Lower lobe of right lung (tissue), 2 donors: ENCODE data around the gene ZMIZ2. TPM values are rescaled to one million over a fixed set of nuclear protein-coding genes. Genes with fewer than 3 reads are reported as not detected.
"Not testable (repeated sequence)": the region's sequence is repeated elsewhere in the genome, so short reads cannot be mapped to it uniquely, and the experiment has no call there.

Experiments
- ATAC-seq, 2 donors: fragments of 200-7000 bp; cut with Tn5 transposase; one replicate each; pipeline ENCODE4 v1.9.1; 2020 to 2022; ENCODE audit warnings: mild to moderate bottlenecking in 2 of 2, moderate library complexity in 2 of 2
- DNase-seq: peaks from one replicate; pipeline ENCODE4 v3.0.0-alpha.2; 2020
- H3K27ac ChIP-seq: fragments of 200-600 bp; one replicate; pipeline ENCODE4 v1.8.0; 2022
- H3K27me3 ChIP-seq: fragments of 200-600 bp; one replicate; pipeline ENCODE4 v1.8.0; 2022; ENCODE audit warnings: low read depth
- H3K36me3 ChIP-seq: fragments of 200-600 bp; one replicate; pipeline ENCODE4 v1.8.0; 2022; ENCODE audit warnings: mild to moderate bottlenecking
- H3K4me1 ChIP-seq: fragments of 200-600 bp; one replicate; pipeline ENCODE4 v1.8.0; 2022
- H3K4me3 ChIP-seq: fragments of 200-600 bp; one replicate; pipeline ENCODE4 v1.8.0; 2022; ENCODE audit warnings: mild to moderate bottlenecking
- H3K9me3 ChIP-seq: fragments of 200-600 bp; one replicate; pipeline ENCODE4 v1.8.0; 2022
- intact Hi-C: fragments of 100-400 bp; cut with DNase I; formaldehyde crosslinking; loops from one replicate; pipeline ENCODE4 v1.11.0; 2022
- total RNA-seq: library from RNA; stranded (reverse); fragmentation: NEBNext Ultra II Directional; extraction: Animal tissue kit (Norgen Biotek cat#: 25700); gene quantifications from one replicate; pipeline ENCODE4 v1.2.1, GENCODE V29; 2021
- TF ChIP-seq, protein P1 (sequence below): fragments of 200-600 bp; IDR thresholded peaks from one replicate; pipeline ENCODE4 v1.8.0; 2022; ENCODE audit warnings: antibody characterized with exemption, mild to moderate bottlenecking
- donor health status: DM: no; HTN: yes; CAD: no; lungs with severe emphysema.

Gene ZMIZ2
- total RNA-seq, 1 donor from 2014 or later: 97.9 TPM

DNA sequence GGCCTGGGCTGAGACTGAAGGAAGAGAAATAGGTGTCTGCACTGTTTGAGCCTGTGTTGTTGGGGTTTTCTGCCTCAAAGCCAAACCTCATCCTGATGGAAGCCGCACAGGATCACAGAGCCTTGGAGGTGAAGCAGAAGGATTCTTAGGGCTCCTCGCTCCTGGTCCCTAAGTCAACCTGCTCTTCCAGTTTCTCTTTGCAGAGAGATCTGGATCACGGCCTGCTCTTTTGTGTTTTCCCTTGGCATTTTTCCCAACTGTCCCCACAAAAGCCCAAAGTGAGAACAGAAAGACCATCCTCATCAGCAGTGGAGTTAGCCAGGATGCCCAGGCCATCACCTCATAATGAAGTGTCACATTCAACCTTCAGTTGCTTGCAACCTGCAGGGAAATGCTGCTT is 27.6 kb downstream of the ZMIZ2 start:
- Histone ChIP-seq H3K9me3 (no peaks in the 10 kb centered on the region), H3K4me1 (peaks cover 5% of the 10 kb centered on the region), H3K27ac (no peak overlapping the region), H3K36me3 (no peaks in the 10 kb centered on the region), H3K27me3 (no peaks in the 10 kb centered on the region), H3K4me3 (no peak overlapping the region)
- DNase-seq (no peak), ATAC-seq (no peak)
- TF ChIP-seq, protein P1, sequence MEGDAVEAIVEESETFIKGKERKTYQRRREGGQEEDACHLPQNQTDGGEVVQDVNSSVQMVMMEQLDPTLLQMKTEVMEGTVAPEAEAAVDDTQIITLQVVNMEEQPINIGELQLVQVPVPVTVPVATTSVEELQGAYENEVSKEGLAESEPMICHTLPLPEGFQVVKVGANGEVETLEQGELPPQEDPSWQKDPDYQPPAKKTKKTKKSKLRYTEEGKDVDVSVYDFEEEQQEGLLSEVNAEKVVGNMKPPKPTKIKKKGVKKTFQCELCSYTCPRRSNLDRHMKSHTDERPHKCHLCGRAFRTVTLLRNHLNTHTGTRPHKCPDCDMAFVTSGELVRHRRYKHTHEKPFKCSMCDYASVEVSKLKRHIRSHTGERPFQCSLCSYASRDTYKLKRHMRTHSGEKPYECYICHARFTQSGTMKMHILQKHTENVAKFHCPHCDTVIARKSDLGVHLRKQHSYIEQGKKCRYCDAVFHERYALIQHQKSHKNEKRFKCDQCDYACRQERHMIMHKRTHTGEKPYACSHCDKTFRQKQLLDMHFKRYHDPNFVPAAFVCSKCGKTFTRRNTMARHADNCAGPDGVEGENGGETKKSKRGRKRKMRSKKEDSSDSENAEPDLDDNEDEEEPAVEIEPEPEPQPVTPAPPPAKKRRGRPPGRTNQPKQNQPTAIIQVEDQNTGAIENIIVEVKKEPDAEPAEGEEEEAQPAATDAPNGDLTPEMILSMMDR: no peak
- intact Hi-C loops: no loop called here

DNA sequence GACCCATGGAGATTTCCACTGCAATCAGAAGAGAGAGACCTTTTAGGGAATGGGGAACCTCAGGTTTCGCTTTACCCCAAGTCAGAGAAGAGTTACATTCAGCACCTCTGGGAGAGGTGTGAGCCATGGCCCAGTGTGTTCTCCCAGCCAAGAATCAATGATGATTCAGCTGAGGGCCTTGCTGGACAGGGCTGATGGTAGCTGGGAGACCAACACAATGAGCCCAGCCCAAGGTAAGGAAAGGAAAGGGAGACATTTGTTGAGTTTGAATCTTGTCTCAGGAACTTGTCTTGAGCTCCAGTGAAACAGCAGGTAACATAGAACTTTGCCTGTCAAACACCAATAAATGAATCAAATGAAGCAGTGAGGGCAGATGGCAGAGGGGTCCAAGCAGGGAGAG is 33.8 kb downstream of the ZMIZ2 start:
- intact Hi-C loops: no loop called here

DNA sequence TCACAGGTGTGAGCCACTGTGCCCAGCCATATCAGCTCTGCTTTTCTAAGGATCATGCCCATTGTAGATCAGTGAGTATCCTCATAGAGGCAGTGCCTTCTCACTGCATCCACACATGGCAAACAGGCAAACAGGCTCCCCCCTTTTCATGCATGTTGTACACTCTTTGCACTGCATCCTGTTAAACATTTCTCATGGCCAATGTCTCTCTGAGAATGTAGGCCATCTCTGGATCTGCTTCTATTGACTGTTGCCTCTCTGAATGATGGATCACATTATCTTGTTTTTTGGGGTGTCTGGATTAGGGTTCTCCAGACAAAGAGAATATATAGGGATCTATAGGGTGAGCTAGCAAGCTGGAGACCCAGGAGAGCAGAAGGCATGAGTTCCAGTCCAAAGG is 34.8 kb downstream of the ZMIZ2 start:
- DNase-seq (no peak), ATAC-seq (no peak)
- Histone ChIP-seq H3K4me1 (peaks cover 5% of the 10 kb centered on the region), H3K4me3 (no peak overlapping the region), H3K27ac (no peak overlapping the region), H3K36me3 (no peaks in the 10 kb centered on the region), H3K27me3 (no peaks in the 10 kb centered on the region), H3K9me3 (no peaks in the 10 kb centered on the region)
- TF ChIP-seq, protein P1: no peak
- intact Hi-C loops: no loop called here

More for the DNA sequence above, 33.8 kb downstream of the ZMIZ2 start:
- H3K4me3 ChIP-seq: no peak overlapping the region
- ATAC-seq: no peak
- H3K9me3 ChIP-seq: no peaks in the 10 kb centered on the region
- H3K4me1 ChIP-seq: peaks cover 5% of the 10 kb centered on the region
- TF ChIP-seq, protein P1: no peak
- no peak for DNase-seq
- H3K27ac ChIP-seq: no peak overlapping the region
- no peaks in the 10 kb centered on the region for H3K27me3 ChIP-seq
- no peaks in the 10 kb centered on the region for H3K36me3 ChIP-seq

DNA sequence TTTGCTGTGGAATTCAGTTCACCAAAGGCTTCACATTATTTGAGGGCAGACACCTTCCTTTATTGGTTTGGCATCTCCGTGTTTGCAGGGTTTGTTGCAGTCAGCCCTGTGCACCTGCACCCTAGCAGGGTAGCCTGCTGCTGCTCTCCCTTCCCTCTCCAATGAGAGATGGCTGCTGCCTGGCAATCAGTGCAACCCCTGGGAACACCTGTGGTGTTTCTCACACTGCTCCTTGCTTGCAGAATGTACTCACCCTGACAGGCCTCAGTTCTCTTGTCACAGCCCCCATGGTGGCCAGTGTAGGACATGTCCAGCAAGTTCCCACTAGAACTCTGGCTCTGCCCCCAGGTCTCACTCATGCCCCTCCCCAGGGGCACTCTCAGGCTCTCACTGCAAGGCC is 35.7 kb downstream of the ZMIZ2 start:
- Histone ChIP-seq H3K27me3 (no peaks in the 10 kb centered on the region), H3K4me3 (no peak overlapping the region), H3K27ac (no peak overlapping the region), H3K36me3 (no peaks in the 10 kb centered on the region), H3K4me1 (peaks cover 5% of the 10 kb centered on the region), H3K9me3 (no peaks in the 10 kb centered on the region)
- intact Hi-C loops: no loop called here
- no peak for ATAC-seq
- DNase-seq: no peak
- TF ChIP-seq, protein P1: no peak

DNA sequence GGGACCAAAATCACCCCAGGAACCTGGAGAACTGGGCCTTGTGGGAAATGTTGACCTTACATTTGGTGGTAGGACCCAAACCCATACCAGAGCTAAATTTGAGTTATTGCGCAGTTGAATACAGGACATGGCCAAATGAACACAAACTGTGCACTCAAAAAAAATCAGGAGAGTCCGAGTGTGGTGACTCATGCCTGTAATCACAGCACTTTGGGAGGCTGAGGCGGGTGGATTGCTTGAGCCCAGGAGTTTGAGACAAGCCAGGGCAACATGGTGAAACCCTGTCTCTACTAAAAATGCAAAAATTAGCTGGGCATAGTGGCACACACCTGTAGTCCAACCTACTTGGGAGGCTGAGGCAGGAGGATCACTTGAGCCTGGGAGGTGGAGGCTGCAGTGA is 36.6 kb downstream of the ZMIZ2 start:
- H3K9me3 ChIP-seq, H3K36me3 ChIP-seq, intact Hi-C loops, DNase-seq, ATAC-seq, H3K27me3 ChIP-seq, H3K4me1 ChIP-seq, H3K27ac ChIP-seq, H3K4me3 ChIP-seq: not testable (repeated sequence)

DNA sequence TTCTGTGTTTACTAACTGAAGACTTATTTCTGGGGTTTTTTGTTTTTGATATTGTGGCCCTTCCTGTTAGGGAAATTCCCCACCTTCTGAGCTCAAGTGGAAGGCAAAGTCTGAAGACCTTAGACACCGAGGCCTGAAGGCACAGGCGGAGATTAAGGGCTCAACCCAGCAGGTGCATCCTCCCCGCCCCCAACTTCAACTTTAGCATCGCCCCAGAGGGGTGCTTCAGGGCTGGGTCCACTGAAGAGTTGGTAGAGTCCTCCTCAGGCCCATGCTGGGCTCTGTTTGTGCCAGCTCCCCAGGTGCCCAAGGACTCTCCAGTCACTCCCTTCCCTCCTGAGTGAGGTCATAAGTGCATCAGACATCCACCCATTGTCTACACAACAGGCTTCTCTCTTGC is 38.4 kb downstream of the ZMIZ2 start:
- Histone ChIP-seq H3K9me3 (no peaks in the 10 kb centered on the region), H3K36me3 (no peaks in the 10 kb centered on the region)
- TF ChIP-seq, protein P1: no peak

More for the DNA sequence above, 38.4 kb downstream of the ZMIZ2 start:
- Histone ChIP-seq H3K27ac (no peak overlapping the region), H3K4me1 (no peaks in the 10 kb centered on the region), H3K4me3 (no peak overlapping the region), H3K27me3 (no peaks in the 10 kb centered on the region)
- no peak for ATAC-seq
- intact Hi-C loops: no loop called here
- DNase-seq: no peak
